ENCODE measurements around the gene FHIT.

FHIT gene

GRCh38 chr3:60610441-60611112 lies 640.7 kb downstream of the FHIT start:
- TF ChIP-seq, protein P1, sequence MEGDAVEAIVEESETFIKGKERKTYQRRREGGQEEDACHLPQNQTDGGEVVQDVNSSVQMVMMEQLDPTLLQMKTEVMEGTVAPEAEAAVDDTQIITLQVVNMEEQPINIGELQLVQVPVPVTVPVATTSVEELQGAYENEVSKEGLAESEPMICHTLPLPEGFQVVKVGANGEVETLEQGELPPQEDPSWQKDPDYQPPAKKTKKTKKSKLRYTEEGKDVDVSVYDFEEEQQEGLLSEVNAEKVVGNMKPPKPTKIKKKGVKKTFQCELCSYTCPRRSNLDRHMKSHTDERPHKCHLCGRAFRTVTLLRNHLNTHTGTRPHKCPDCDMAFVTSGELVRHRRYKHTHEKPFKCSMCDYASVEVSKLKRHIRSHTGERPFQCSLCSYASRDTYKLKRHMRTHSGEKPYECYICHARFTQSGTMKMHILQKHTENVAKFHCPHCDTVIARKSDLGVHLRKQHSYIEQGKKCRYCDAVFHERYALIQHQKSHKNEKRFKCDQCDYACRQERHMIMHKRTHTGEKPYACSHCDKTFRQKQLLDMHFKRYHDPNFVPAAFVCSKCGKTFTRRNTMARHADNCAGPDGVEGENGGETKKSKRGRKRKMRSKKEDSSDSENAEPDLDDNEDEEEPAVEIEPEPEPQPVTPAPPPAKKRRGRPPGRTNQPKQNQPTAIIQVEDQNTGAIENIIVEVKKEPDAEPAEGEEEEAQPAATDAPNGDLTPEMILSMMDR (IDR thresholded peaks at IDR 0.05; ENCODE audit: low read depth, low read length, missing control alignments), result no peak
- in situ Hi-C loops (cut with HindIII; ENCODE audit: low sequenced_read_pairs), result no loop called here
- DNase-seq (ENCODE audit: low read depth), result peak; percentile 72
- H3K4me3 ChIP-seq (ENCODE audit: low read depth, low read length), result no peak overlapping the region

DNA sequence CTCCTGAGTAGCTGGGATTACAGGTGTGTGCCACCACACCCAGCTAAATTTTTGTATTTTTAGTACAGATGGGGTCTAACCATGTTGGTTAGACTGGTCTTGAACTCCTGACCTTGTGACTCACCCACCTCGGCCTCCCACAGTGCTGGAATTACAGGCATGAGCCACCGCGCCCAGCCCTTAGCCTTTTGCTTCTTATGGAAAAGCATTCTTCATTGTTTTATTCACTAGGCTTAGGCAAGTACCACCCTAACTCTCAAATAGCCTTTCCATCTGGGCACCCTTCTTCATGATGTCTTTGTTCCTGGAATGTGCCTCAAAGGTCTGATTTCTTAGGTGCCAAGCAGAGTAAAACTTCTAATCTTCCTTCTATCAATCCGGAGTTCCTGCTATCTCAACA lies 641.8 kb downstream of the FHIT start:
- in situ Hi-C loops (cut with HindIII; ENCODE audit: low sequenced_read_pairs), result no loop called here
- TF ChIP-seq, protein P1 (IDR thresholded peaks at IDR 0.05; ENCODE audit: low read depth, low read length, missing control alignments), result no peak

DNA sequence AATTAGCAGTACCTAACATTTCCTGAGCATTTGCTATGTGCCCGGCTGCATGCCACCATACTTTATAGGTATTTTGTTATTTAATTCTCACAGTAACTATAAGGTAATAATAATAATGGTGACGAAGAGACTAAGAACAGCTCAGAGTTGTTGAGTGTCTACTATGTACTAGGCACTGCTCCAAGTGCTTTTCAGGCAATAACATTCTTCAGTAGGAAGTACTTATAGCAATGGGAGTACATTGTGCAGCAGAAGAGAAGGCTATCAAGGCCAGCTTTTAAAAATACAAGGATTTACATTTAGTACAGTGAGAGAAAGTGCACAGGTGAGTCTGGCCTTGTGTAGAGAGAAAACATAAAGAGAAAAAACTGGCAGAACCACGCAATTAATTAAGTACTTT lies 647.4 kb downstream of the FHIT start:
- TF ChIP-seq, protein P1 (IDR thresholded peaks at IDR 0.05; ENCODE audit: low read depth, low read length, missing control alignments), result no peak
- no peak for DNase-seq (ENCODE audit: low read depth)
- H3K4me3 ChIP-seq (ENCODE audit: low read depth, low read length), result no peak overlapping the region
- in situ Hi-C loops (cut with HindIII; ENCODE audit: low sequenced_read_pairs), result no loop called here

More for the DNA sequence above, 641.8 kb downstream of the FHIT start:
- H3K4me3 ChIP-seq (ENCODE audit: low read depth, low read length), result no peak overlapping the region
- DNase-seq (ENCODE audit: low read depth), result no peak

- in situ Hi-C loops (cut with HindIII; ENCODE audit: low sequenced_read_pairs), result no loop called here
- DNase-seq (ENCODE audit: low read depth), result no peak
- TF ChIP-seq, protein P1 (IDR thresholded peaks at IDR 0.05; ENCODE audit: low read depth, low read length, missing control alignments), result no peak
- no peak overlapping the region for H3K4me3 ChIP-seq (ENCODE audit: low read depth, low read length)
Measured at GRCh38 chr3:60600848-60601247, 650.4 kb downstream of the FHIT start.

GRCh38 chr3:60599586-60599985 lies 651.7 kb downstream of the FHIT start:
- H3K4me3 ChIP-seq (ENCODE audit: low read depth, low read length), result no peak overlapping the region
- DNase-seq (ENCODE audit: low read depth), result no peak
- TF ChIP-seq, protein P1 (IDR thresholded peaks at IDR 0.05; ENCODE audit: low read depth, low read length, missing control alignments), result no peak
- in situ Hi-C loops (cut with HindIII; ENCODE audit: low sequenced_read_pairs), result no loop called here

DNA sequence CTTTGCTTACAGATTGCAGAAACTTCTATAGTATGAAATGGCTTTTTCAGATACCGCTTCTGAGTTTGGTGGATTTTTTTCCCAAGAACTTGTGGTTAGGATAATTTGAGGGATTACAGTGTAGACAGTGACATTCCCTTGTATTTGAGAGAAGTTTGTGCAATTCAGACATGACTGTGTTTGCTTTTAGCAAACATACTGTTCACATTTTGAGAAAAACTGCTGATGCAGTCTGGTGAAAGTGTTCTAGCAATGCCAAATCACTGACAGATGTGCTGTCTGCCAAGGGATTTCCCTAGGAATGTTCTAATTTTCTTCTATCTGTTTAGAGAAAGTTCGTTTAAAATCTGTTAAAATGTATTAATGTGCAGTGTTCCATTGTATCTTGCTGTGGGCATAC lies 652.6 kb downstream of the FHIT start:
- DNase-seq (ENCODE audit: low read depth), result no peak

More for the DNA sequence above, 652.6 kb downstream of the FHIT start:
- no peak overlapping the region for H3K4me3 ChIP-seq (ENCODE audit: low read depth, low read length)
- TF ChIP-seq, protein P1 (IDR thresholded peaks at IDR 0.05; ENCODE audit: low read depth, low read length, missing control alignments), result no peak
- in situ Hi-C loops (cut with HindIII; ENCODE audit: low sequenced_read_pairs), result no loop called here

All from astrocyte of the cerebellum (primary cell).